Glutamatergic neuron (in vitro differentiated cells): ENCODE data around the gene INTS7. TPM values are rescaled to one million over a fixed set of nuclear protein-coding genes. Genes with fewer than 3 reads are reported as not detected.
A peak's percentile ranks its signal among the peaks of the same experiment; 100 is the strongest.

Experiments used
- DNase-seq: peaks from one replicate; pipeline ENCODE4 v3.0.0; 2022
- H3K27ac Mint-ChIP-seq: one replicate; pipeline ENCODE4 v1.8.0; 2020; ENCODE audit warnings: mild to moderate bottlenecking, mixed read lengths, inconsistent platforms; ENCODE audit not compliant: unreplicated experiment
- H3K27me3 Mint-ChIP-seq: one replicate; pipeline ENCODE4 v1.8.0; 2020; ENCODE audit warnings: mild to moderate bottlenecking, moderate library complexity, mixed read lengths, inconsistent platforms; ENCODE audit not compliant: unreplicated experiment
- H3K36me3 Mint-ChIP-seq: one replicate; pipeline ENCODE4 v1.8.0; 2020; ENCODE audit warnings: mild to moderate bottlenecking, mixed read lengths, inconsistent platforms; ENCODE audit not compliant: unreplicated experiment
- H3K4me1 Mint-ChIP-seq: one replicate; pipeline ENCODE4 v1.8.0; 2020; ENCODE audit warnings: mild to moderate bottlenecking, low read depth, mixed read lengths, inconsistent platforms; ENCODE audit not compliant: unreplicated experiment
- H3K4me3 Mint-ChIP-seq: one replicate; pipeline ENCODE4 v1.8.0; 2020; ENCODE audit warnings: mild to moderate bottlenecking, mixed read lengths, inconsistent platforms; ENCODE audit not compliant: unreplicated experiment
- H3K9me3 Mint-ChIP-seq: one replicate; pipeline ENCODE4 v1.8.0; 2020; ENCODE audit warnings: mild to moderate bottlenecking, moderate library complexity, mixed read lengths, inconsistent platforms; ENCODE audit not compliant: unreplicated experiment
- CTCF ChIP-seq: fragments of 200-600 bp; sonication (generic); IDR thresholded peaks from one replicate; pipeline ENCODE4 v1.5.0; 2021; ENCODE audit not compliant: partially characterized antibody, unreplicated experiment
- total RNA-seq: library from RNA; stranded (reverse); fragmentation: NEBNext Ultra II Directional; extraction: Animal tissue kit (Norgen Biotek cat#: 25700); gene quantifications from one replicate; pipeline ENCODE4 v1.2.1, GENCODE V29; 2021; ENCODE audit not compliant: unreplicated experiment

The INTS7 gene
- total RNA-seq, 1 donor from 2014 or later, result 17.6 TPM

- H3K4me1 Mint-ChIP-seq, result peaks cover 29% of the 10 kb centered on the region
- no peaks in the 10 kb centered on the region for H3K9me3 Mint-ChIP-seq
- no peaks in the 10 kb centered on the region for H3K36me3 Mint-ChIP-seq
- H3K27ac Mint-ChIP-seq, result no peak overlapping the region
- H3K27me3 Mint-ChIP-seq, result peaks cover 1% of the 10 kb centered on the region
- H3K4me3 Mint-ChIP-seq, result no peak overlapping the region
- no peak for TF ChIP-seq CTCF
- no peak for DNase-seq
Measured at GRCh38 chr1:211932231-211932932, 103.0 kb downstream of the INTS7 start.

- H3K27ac Mint-ChIP-seq, result no peak overlapping the region
- no peak for DNase-seq
- H3K4me3 Mint-ChIP-seq, result no peak overlapping the region
- no peaks in the 10 kb centered on the region for H3K9me3 Mint-ChIP-seq
- no peaks in the 10 kb centered on the region for H3K36me3 Mint-ChIP-seq
- H3K27me3 Mint-ChIP-seq, result peaks cover 1% of the 10 kb centered on the region
- H3K4me1 Mint-ChIP-seq, result peaks cover 24% of the 10 kb centered on the region
- TF ChIP-seq CTCF, result no peak
Measured at GRCh38 chr1:211929683-211930082, 105.7 kb downstream of the INTS7 start.

- no peaks in the 10 kb centered on the region for H3K9me3 Mint-ChIP-seq
- H3K27ac Mint-ChIP-seq, result peak overlapping the region; percentile 68
- no peak overlapping the region for H3K4me3 Mint-ChIP-seq
- no peaks in the 10 kb centered on the region for H3K36me3 Mint-ChIP-seq
- peaks cover 24% of the 10 kb centered on the region for H3K4me1 Mint-ChIP-seq
- no peak for TF ChIP-seq CTCF
- DNase-seq, result no peak
- H3K27me3 Mint-ChIP-seq, result peaks cover 1% of the 10 kb centered on the region
Measured at GRCh38 chr1:211928993-211929637, 106.2 kb downstream of the INTS7 start.

- no peak for TF ChIP-seq CTCF
- DNase-seq, result no peak
- no peak overlapping the region for H3K4me3 Mint-ChIP-seq
- H3K27ac Mint-ChIP-seq, result no peak overlapping the region
- peaks cover 21% of the 10 kb centered on the region for H3K4me1 Mint-ChIP-seq
- H3K9me3 Mint-ChIP-seq, result peaks cover 2% of the 10 kb centered on the region
- peaks cover 1% of the 10 kb centered on the region for H3K27me3 Mint-ChIP-seq
- H3K36me3 Mint-ChIP-seq, result no peaks in the 10 kb centered on the region
Measured at GRCh38 chr1:211928290-211928801, 107.0 kb downstream of the INTS7 start.

- Mint-ChIP-seq H3K27ac (no peak overlapping the region), H3K4me1 (peaks cover 15% of the 10 kb centered on the region), H3K9me3 (peaks cover 2% of the 10 kb centered on the region), H3K36me3 (no peaks in the 10 kb centered on the region), H3K27me3 (peaks cover 4% of the 10 kb centered on the region), H3K4me3 (no peak overlapping the region)
- DNase-seq, result peak; percentile 31
- TF ChIP-seq CTCF, result no peak
Measured at GRCh38 chr1:211925016-211925415, 110.3 kb downstream of the INTS7 start.
